H9 (cell line): ENCODE results near the gene ST6GALNAC2. TPM values are rescaled to one million over a fixed set of nuclear protein-coding genes. Genes with fewer than 3 reads are reported as not detected.

Experiments used
- DNase-seq: peaks from one replicate; pipeline ENCODE4 v3.0.0-alpha.2; 2017
- H2AFZ ChIP-seq: one replicate; pipeline ENCODE4 v1.6.1; 2013; ENCODE audit warnings: mild to moderate bottlenecking, low read length, control low read depth, moderate library complexity
- H2AK5ac ChIP-seq: 2 replicates; pipeline ENCODE4 v1.6.1; 2013; ENCODE audit warnings: low read length, control low read depth, mixed read lengths; ENCODE audit not compliant: insufficient read length
- H2BK120ac ChIP-seq: one replicate; pipeline ENCODE4 v1.6.1; 2013; ENCODE audit warnings: low read depth, mild to moderate bottlenecking, low read length, control low read depth, inconsistent platforms; ENCODE audit not compliant: poor library complexity, severe bottlenecking
- H2BK12ac ChIP-seq: 2 replicates; pipeline ENCODE4 v1.6.1; 2013; ENCODE audit warnings: low read length, control low read depth, mixed read lengths, low read depth; ENCODE audit not compliant: insufficient read length
- H2BK15ac ChIP-seq: 2 replicates; pipeline ENCODE4 v1.6.1; 2013; ENCODE audit warnings: low read depth, low read length, control low read depth
- H2BK20ac ChIP-seq: one replicate; pipeline ENCODE4 v1.6.1; 2013; ENCODE audit warnings: low read depth, mild to moderate bottlenecking, low read length, control low read depth, inconsistent platforms; ENCODE audit not compliant: poor library complexity, severe bottlenecking
- H2BK5ac ChIP-seq: 2 replicates; pipeline ENCODE4 v1.6.1; 2013; ENCODE audit warnings: low read length, control low read depth, mixed read lengths; ENCODE audit not compliant: insufficient read length
- H3K14ac ChIP-seq: 2 replicates; pipeline ENCODE4 v1.6.1; 2013; ENCODE audit warnings: low read length, control low read depth; ENCODE audit not compliant: insufficient read depth
- H3K18ac ChIP-seq: 2 replicates; pipeline ENCODE4 v1.6.1; 2013; ENCODE audit warnings: low read depth, mild to moderate bottlenecking, mixed read lengths, low read length, control low read depth; ENCODE audit not compliant: insufficient read length
- H3K23ac ChIP-seq: 2 replicates; pipeline ENCODE4 v1.6.1; 2013; ENCODE audit warnings: low read length, control low read depth, mixed read lengths, low read depth; ENCODE audit not compliant: insufficient read length
- H3K23me2 ChIP-seq: 2 replicates; pipeline ENCODE4 v1.6.1; 2013; ENCODE audit warnings: low read depth, mild to moderate bottlenecking, mixed read lengths, low read length, control low read depth; ENCODE audit not compliant: insufficient read length, poor library complexity, severe bottlenecking
- H3K27ac ChIP-seq: 2 replicates; pipeline ENCODE4 v1.5.1; 2013; ENCODE audit warnings: low read length, control low read depth, mixed read lengths, low read depth; ENCODE audit not compliant: insufficient read length
- H3K27me3 ChIP-seq: 2 replicates; pipeline ENCODE4 v1.6.1; 2013; ENCODE audit warnings: low read length, control low read depth, inconsistent platforms; ENCODE audit not compliant: insufficient read depth
- H3K4ac ChIP-seq: 2 replicates; pipeline ENCODE4 v1.6.1; 2013; ENCODE audit warnings: low read depth, mild to moderate bottlenecking, control low read depth, inconsistent platforms, low read length, moderate library complexity
- H3K4me1 ChIP-seq: 2 replicates; pipeline ENCODE4 v1.6.1; 2013; ENCODE audit warnings: low read length, control low read depth, inconsistent platforms; ENCODE audit not compliant: insufficient read depth
- H3K4me2 ChIP-seq: 2 replicates; pipeline ENCODE4 v1.6.1; 2013; ENCODE audit warnings: low read length, control low read depth, mixed read lengths; ENCODE audit not compliant: insufficient read length, insufficient read depth
- H3K56ac ChIP-seq: 2 replicates; pipeline ENCODE4 v1.6.1; 2013; ENCODE audit warnings: low read depth, mild to moderate bottlenecking, mixed read lengths, low read length, control low read depth; ENCODE audit not compliant: insufficient read length
- H3K79me1 ChIP-seq: 2 replicates; pipeline ENCODE4 v1.6.1; 2013; ENCODE audit warnings: low read depth, mild to moderate bottlenecking, moderate library complexity, low read length, control low read depth, inconsistent platforms; ENCODE audit not compliant: insufficient read depth, poor library complexity, severe bottlenecking
- H3K79me2 ChIP-seq: 2 replicates; pipeline ENCODE4 v1.6.1; 2013; ENCODE audit warnings: low read length, control low read depth, inconsistent platforms; ENCODE audit not compliant: insufficient read depth
- H3K9ac ChIP-seq: 2 replicates; pipeline ENCODE4 v1.6.1; 2013; ENCODE audit warnings: low read length, control low read depth, mixed read lengths; ENCODE audit not compliant: insufficient read length; ENCODE audit errors: extremely low read depth
- H3K9me3 ChIP-seq: one replicate; pipeline ENCODE4 v1.6.1; 2013; ENCODE audit warnings: low read depth, low read length, inconsistent platforms; ENCODE audit not compliant: control insufficient read depth
- H3T11ph ChIP-seq: one replicate; pipeline ENCODE4 v1.6.1; 2013; ENCODE audit warnings: mild to moderate bottlenecking, low read length, control low read depth, inconsistent platforms
- H4K20me1 ChIP-seq: one replicate; pipeline ENCODE4 v1.6.1; 2013; ENCODE audit not compliant: control insufficient read depth, insufficient read length, insufficient read depth
- H4K5ac ChIP-seq: 2 replicates; pipeline ENCODE4 v1.6.1; 2013; ENCODE audit warnings: low read depth, mild to moderate bottlenecking, mixed read lengths, low read length, control low read depth; ENCODE audit not compliant: insufficient read length
- H4K8ac ChIP-seq: replicated peaks from 2 replicates; pipeline ENCODE4 v1.6.1; 2013; ENCODE audit warnings: low read length, control low read depth, mixed read lengths, low read depth; ENCODE audit not compliant: insufficient read length
- H4K91ac ChIP-seq: 2 replicates; pipeline ENCODE4 v1.6.1; 2013; ENCODE audit warnings: low read depth, mild to moderate bottlenecking, moderate library complexity, mixed read lengths, low read length, control low read depth; ENCODE audit not compliant: insufficient read length
- H3K27ac Mint-ChIP-seq, 3 experiments: 2 replicates in 2 of 3; 3 replicates in 1 of 3; pipeline ENCODE4 v1.8.0; 2020 to 2021; ENCODE audit warnings: mixed read lengths in 3 of 3, mild to moderate bottlenecking in 1 of 3, moderate library complexity in 1 of 3
- H3K27me3 Mint-ChIP-seq: 2 replicates; pipeline ENCODE4 v1.8.0; 2021; ENCODE audit warnings: low read depth, mild to moderate bottlenecking, moderate library complexity, mixed read lengths
- H3K36me3 Mint-ChIP-seq, 3 experiments: 2 replicates in 2 of 3; 3 replicates in 1 of 3; pipeline ENCODE4 v1.8.0; 2020 to 2021; ENCODE audit warnings: low read depth in 3 of 3, mixed read lengths in 3 of 3; ENCODE audit not compliant: insufficient read depth in 1 of 3
- H3K4me1 Mint-ChIP-seq, 2 experiments: 2 replicates each; pipeline ENCODE4 v1.8.0; 2020; ENCODE audit warnings: mixed read lengths in 2 of 2
- H3K4me3 Mint-ChIP-seq, 2 experiments: 2 replicates in 1 of 2; 3 replicates in 1 of 2; pipeline ENCODE4 v1.8.0; 2020 to 2021; ENCODE audit warnings: mild to moderate bottlenecking in 2 of 2, mixed read lengths in 2 of 2, moderate library complexity in 1 of 2
- H3K9me3 Mint-ChIP-seq, 2 experiments: 2 replicates in 1 of 2; 3 replicates in 1 of 2; pipeline ENCODE4 v1.8.0; 2020; ENCODE audit warnings: mild to moderate bottlenecking in 2 of 2, mixed read lengths in 2 of 2, moderate library complexity in 1 of 2
- CTCF ChIP-seq: fragments of 200-600 bp; sonication (generic); conservative IDR thresholded peaks from 3 replicates; pipeline ENCODE4 v1.8.0; 2021; ENCODE audit warnings: antibody characterized with exemption, mild to moderate bottlenecking
- WGBS: extraction: QIAGEN DNeasy Blood & Tissue Kit; methylation state at CpG from one replicate; pipeline ENCODE4 v1.1.7; 2013; ENCODE audit warnings: missing lambda C conversion rate, low lambda C conversion rate, mixed read lengths; ENCODE audit not compliant: insufficient read length; ENCODE audit errors: extremely low coverage; 5-methylcytosine and 5-hydroxymethylcytosine counted together
- total RNA-seq: library from RNA; stranded (reverse); gene quantifications from 2 replicates; pipeline ENCODE4 v1.2.1, GENCODE V29; 2021

Gene ST6GALNAC2
- total RNA-seq, 1 experiment from 2014 or later = 0.46 TPM

GRCh38 chr17:76579281-76579680 is 6.4 kb downstream of the ST6GALNAC2 start:
- no CpG with 5 or more reads among the region's 2 CpGs for WGBS

More at GRCh38 chr17:76579281-76579680, 6.4 kb downstream of the ST6GALNAC2 start:
- no peak overlapping the region for H3K4me3 Mint-ChIP-seq
- H3K4me1 ChIP-seq = no peaks in the 10 kb centered on the region
- H2BK12ac ChIP-seq = no peak overlapping the region
- no peaks in the 10 kb centered on the region; a peak in 1 of 7 replicates for H3K36me3 Mint-ChIP-seq
- no peak overlapping the region for H3K4ac ChIP-seq
- H3K4me1 Mint-ChIP-seq = peaks cover 14 to 23% of the 10 kb centered on the region in 2 experiments
- no peak for TF ChIP-seq CTCF
- H2AK5ac ChIP-seq = no peak overlapping the region
- H3T11ph ChIP-seq = no peak overlapping the region
- H2BK5ac ChIP-seq = no peak overlapping the region
- no peaks in the 10 kb centered on the region for H3K79me1 ChIP-seq
- H3K18ac ChIP-seq = no peak overlapping the region
- H2AFZ ChIP-seq = no peak overlapping the region
- H4K91ac ChIP-seq = no peak overlapping the region
- no peak overlapping the region for H3K14ac ChIP-seq
- H3K23me2 ChIP-seq = no peaks in the 10 kb centered on the region
- DNase-seq = no peak
- H3K79me2 ChIP-seq = no peaks in the 10 kb centered on the region
- H2BK15ac ChIP-seq = no peak overlapping the region
- peaks cover 39% of the 10 kb centered on the region for H3K27me3 Mint-ChIP-seq
- peaks cover 2 to 10% of the 10 kb centered on the region in 2 experiments; a peak in 3 of 5 replicates for H3K9me3 Mint-ChIP-seq
- H3K4me2 ChIP-seq = no peak overlapping the region
- no peaks in the 10 kb centered on the region for H4K20me1 ChIP-seq
- no peak overlapping the region for H3K23ac ChIP-seq
- no peak overlapping the region for H2BK120ac ChIP-seq
- no peak overlapping the region for H2BK20ac ChIP-seq
- no peak overlapping the region for H4K8ac ChIP-seq
- H3K27ac Mint-ChIP-seq = no peak overlapping the region
- no peak overlapping the region for H3K9ac ChIP-seq
- H3K27me3 ChIP-seq = peaks cover 4% of the 10 kb centered on the region; the same call in 1 of the 2 replicates
- no peak overlapping the region for H4K5ac ChIP-seq
- H3K9me3 ChIP-seq = no peaks in the 10 kb centered on the region
- H3K27ac ChIP-seq = no peak overlapping the region
- H3K56ac ChIP-seq = no peak overlapping the region
